GM21737 (cell line): Measurements from ENCODE around the gene RAB26.
"Not testable (repeated sequence)": the region's sequence is repeated elsewhere in the genome, so short reads cannot be mapped to it uniquely, and the experiment has no call there.

Source experiments
- ATAC-seq: cut with Tn5 transposase; IDR thresholded peaks from one replicate; pipeline ENCODE4 v1.9.1; 2021; ENCODE audit warnings: mild to moderate bottlenecking, moderate library complexity; ENCODE audit not compliant: unreplicated experiment

Gene RAB26

DNA sequence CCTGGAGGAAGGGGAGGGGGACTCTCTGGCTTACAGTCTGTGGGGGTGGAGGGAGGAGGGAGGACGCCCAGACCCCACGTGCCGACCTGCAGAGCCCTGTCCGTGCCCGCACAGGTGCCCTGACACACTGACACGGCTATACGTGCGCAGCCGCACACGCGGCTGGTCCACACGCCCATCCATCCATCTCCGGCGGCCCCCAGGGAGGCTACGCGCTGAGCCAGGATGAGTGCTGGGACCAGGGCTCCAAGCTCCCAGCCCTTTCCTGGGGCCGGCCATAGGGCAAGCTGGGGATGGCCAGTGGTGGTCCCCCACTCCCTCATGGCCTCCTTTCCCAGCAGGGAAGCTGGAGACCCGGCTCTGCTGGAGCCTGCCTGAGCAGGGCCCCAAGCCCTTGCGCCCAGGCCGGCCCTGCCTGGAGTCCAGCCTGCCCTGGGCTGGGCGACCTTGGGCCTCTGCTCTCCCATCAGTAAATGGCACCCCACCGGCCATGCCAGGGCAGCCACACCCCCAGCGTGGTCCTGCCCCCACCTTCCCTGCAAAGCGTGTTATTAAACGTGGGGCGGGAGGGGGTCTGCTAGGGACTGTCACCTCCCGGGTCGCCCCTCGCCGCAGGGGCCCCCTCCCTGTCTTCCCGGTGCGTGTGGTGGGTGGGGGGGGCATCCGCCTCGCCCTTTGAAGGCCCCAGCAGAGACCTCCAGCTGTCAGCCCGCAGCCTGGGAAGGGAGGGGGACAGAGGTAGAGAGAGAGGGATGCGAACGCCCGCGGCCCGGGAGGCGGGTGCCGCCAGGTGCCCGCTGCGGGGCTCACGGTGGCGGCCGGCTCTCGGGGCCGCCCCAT, 47.1 kb downstream of the RAB26 start:
- ATAC-seq, result no peak

DNA sequence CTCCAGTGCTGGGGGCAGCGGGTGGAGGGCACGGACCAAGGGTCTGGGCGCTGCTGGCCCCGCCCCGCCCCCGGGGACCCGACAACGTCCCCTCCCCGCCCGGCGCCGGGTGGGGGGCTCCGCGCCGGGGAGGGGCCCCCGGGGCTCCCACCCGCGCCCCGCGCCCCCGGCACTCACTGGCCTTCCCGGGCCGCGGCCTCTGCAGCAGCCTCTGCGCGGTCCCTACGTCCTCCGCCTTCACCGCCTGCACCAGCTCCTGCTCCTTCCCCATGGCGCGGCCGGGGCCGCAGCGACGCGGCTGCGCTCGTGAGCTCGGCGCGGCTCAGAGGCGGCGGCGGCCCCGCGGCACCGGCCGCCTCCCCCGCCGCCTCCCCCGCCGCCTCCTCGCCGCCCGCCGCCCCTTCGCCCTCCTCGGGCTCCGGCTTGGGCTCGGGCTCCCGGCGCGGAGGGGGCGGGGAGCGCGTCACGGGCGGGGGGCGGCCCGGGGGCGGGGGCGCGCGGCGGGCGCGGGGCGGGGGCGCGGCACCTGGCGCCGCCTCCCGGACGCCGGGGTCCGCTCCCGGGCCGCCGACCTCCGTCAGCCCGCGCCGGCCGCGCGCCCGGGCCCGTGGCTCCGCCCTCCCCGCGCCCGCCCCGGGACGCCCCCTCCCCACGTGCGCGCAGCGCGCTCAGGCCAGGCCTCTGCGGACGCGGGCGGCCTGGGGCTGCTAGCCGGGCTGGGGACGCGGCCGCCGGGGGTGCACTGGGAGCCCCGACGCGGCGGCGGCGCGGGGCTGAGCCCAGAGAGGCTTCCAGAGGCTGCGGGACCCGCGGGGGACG, 47.9 kb downstream of the RAB26 start, which contains the start of gene CASKIN1:
CASKIN1 (minus strand) TSS at position 444 of the 819 bp plus-strand sequence; CDS start at position 271, 173 bp downstream.
- no peak for ATAC-seq

DNA sequence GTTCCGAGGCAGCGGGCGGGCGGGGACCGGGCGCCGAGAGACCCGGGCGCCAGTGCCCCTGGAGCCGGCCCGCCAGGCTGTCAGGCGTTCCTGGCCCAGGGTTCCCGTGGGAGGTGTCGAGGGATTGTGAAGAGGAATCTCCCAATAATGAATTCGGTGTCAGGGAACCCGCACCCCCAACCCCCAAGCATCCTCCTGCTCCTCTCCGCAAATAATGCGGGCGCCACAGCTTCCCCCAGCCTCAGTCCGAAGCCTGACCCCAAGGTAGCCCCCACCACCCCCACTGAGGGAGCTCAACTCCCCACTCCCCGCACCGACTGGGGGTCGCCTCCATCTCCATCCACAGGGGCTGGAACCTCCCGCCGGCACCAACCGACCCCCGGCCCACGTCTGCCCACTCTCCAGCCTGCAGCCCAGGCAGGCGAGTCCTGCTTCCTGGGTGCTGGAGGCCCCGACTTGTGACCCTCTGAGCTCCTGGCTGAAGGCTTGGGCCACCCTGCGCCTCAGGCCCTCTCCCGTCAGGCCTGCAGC, 48.6 kb downstream of the RAB26 start:
- no peak for ATAC-seq

DNA sequence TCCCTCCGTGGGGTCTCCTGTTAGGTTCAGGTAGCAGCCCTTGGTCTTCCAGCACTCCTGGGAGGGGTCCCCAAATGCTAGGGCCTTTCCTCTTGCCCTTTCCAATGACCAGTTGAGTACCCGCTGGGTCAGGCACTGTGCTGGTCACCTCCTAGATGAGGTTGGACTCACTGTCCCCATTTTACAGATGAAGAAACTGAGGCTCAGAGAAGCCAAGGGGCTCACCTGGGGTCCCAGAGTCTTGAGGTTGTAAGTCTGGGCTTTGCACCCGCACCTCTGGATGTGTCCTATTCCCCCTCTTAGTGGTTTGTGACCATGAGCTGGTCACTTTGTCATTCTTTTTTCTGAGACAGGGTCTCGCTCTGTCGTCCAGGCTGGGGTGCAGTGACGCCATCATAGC, 49.3 kb downstream of the RAB26 start:
- ATAC-seq, result no peak

DNA sequence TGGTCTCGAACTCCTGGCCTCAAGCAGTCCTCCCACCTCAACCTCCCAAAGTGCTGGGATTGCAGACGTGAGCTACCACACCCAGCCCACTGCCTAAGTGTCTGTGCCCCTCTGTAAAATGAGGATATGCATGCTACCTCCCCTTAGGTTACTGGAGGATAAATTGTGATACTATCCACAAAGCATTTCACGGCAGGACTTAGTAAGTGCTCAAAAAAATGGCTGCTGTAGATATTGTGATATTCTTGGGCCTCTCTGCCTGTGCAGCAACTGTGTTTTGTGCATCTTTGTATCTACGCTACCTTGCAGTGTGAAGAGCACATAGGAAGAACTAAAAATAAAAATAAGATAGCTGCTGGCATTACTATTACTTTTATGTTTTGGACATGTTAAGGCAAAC, 49.9 kb downstream of the RAB26 start:
- no peak for ATAC-seq

DNA sequence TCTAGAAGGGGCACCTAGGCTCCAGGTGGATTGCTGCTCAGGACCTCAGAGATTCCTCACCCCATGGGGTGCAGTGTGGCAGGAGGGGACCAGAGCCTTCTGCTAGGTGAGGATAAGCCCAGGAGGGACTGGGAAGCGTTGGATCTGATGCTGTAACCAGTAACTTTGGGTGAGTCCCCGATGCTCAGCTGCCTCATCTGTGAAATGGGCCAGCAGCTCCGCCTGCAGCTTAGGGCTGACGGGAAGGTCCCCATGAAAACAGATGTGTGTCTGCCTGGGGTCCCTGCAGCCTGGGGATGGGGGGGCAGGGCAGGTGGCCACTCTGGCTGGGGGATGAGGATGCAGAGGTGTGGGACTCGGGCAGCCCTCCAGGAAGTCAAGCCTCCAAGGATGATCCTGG, 50.7 kb downstream of the RAB26 start:
- ATAC-seq, result no peak

DNA sequence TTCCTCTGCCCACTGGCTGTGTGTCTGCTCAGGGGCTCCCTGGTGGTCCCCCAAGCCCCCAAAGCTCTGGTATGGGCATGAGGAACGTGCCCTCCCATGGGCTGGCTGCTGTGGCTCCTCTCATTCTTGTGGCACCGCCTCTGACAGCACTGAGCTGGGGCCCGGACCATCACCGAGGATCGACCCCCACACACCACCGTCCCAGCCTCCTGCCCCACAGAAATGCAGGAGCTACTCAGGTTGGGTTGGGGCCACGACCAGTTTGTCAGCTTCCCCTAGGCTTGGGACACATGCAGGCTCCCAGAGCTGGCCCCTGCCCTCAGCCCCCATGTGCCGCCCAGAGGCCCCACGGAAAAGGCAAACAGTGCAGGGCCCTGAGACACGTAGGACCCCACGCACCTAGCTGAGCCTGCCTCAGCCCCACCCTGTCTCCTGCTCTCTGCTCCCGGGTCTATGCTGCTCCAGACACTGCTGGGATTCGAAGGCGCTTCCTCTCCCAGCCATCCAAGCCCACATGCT, 51.3 kb downstream of the RAB26 start:
- ATAC-seq, result no peak

DNA sequence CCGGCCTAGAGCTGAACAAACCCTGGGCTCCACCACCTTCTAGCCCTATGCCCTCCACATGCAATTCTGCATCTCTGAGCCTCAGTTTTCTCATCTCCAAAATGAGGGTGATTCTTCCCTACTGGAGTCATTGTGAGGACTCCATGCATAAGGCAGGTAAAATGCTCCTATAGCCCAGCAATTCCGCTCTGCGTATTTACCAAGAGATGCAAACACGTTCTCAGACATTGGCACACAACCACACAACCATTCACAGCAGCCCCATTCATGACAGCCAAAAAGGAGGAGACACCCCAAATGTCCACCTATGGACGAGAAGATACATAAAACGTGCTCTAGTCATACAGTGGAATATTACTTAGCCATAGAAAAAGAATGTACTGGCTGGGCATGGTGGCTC, 51.9 kb downstream of the RAB26 start:
- ATAC-seq, result no peak

DNA sequence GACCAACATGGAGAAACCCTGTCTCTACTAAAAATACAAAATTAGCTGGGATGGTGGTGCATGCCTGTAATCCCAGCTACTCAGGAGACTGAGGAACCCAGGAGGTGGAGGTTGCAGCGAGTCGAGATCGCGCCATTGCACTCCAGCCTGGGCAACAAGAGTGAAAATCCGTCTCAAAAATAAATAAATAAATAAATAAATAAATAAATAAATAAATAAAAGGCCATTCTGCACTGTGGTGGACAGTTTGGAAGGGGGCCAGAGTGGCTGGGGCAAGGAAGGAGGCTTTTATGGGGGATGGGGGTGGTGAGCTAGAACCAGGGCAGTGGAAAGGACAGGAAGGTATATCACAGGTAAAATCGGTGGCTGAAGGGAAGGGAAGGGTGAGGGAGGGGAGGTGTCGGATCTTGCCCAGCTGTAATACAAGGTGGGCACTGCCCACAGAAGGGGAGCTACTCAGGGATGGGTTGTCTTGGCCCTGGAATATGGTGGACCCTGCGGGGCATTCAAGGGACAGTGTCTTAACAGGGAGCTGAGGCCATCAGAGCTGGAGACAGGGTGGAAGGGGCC, 54.8 kb downstream of the RAB26 start:
- not testable (repeated sequence) for ATAC-seq
